GM18505 (cell line): Measurements from ENCODE around the gene PTPRT.
A peak's percentile ranks its signal among the peaks of the same experiment; 100 is the strongest.

ENCODE experiments used
- ATAC-seq: cut with Tn5 transposase; IDR thresholded peaks from one replicate; pipeline ENCODE4 v1.9.1; 2021; ENCODE audit not compliant: unreplicated experiment
- POLR2A ChIP-seq: IDR thresholded peaks from 4 replicates; pipeline ENCODE4 v1.6.1; 2011; ENCODE audit warnings: borderline replicate concordance; ENCODE audit not compliant: insufficient read depth, insufficient read length; ENCODE audit errors: extremely low read depth

PTPRT gene

GRCh38 chr20:42483730-42484303, 705.9 kb downstream of the PTPRT start:
- TF ChIP-seq POLR2A, result no peak
- no peak for ATAC-seq

GRCh38 chr20:42482808-42483207, 706.9 kb downstream of the PTPRT start:
- ATAC-seq, result no peak
- TF ChIP-seq POLR2A, result no peak

- ATAC-seq, result no peak
- no peak for TF ChIP-seq POLR2A
These were observed 713.9 kb downstream of the PTPRT start for GRCh38 chr20:42475773-42476172.

- ATAC-seq, result no peak
- no peak for TF ChIP-seq POLR2A
These were observed 715.1 kb downstream of the PTPRT start for GRCh38 chr20:42474646-42475045.

- no peak for TF ChIP-seq POLR2A
- ATAC-seq, result no peak
These were observed 717.5 kb downstream of the PTPRT start for GRCh38 chr20:42472198-42472597.

GRCh38 chr20:42461965-42462593, 727.6 kb downstream of the PTPRT start:
- ATAC-seq, result no peak
- TF ChIP-seq POLR2A, result no peak

GRCh38 chr20:42461291-42461690, 728.4 kb downstream of the PTPRT start:
- no peak for ATAC-seq
- TF ChIP-seq POLR2A, result no peak

- no peak for TF ChIP-seq POLR2A
- ATAC-seq, result no peak
These were observed 742.4 kb downstream of the PTPRT start for GRCh38 chr20:42447270-42447669.

- TF ChIP-seq POLR2A, result no peak
- ATAC-seq, result no peak
These were observed 744.9 kb downstream of the PTPRT start for GRCh38 chr20:42444799-42445198.

GRCh38 chr20:42443200-42443599, 746.5 kb downstream of the PTPRT start:
- no peak for TF ChIP-seq POLR2A
- ATAC-seq, result no peak

- TF ChIP-seq POLR2A, result no peak
These were observed 747.0 kb downstream of the PTPRT start for GRCh38 chr20:42442716-42443115.

GRCh38 chr20:42441864-42442331, 747.8 kb downstream of the PTPRT start:
- no peak for TF ChIP-seq POLR2A
- no peak for ATAC-seq

More at GRCh38 chr20:42442716-42443115, 747.0 kb downstream of the PTPRT start:
- ATAC-seq, result no peak

- no peak for ATAC-seq
- no peak for TF ChIP-seq POLR2A
These were observed 748.4 kb downstream of the PTPRT start for GRCh38 chr20:42441196-42441863.

GRCh38 chr20:42435230-42435629, 754.5 kb downstream of the PTPRT start:
- TF ChIP-seq POLR2A, result no peak
- peak; percentile 83 for ATAC-seq

GRCh38 chr20:42432496-42433334, 757.0 kb downstream of the PTPRT start:
- ATAC-seq, result no peak
- TF ChIP-seq POLR2A, result no peak
